Naive thymus-derived CD8-positive, alpha-beta T cell (primary cell): ENCODE measurements around the gene INHBC. TPM values are rescaled to one million over a fixed set of nuclear protein-coding genes. Genes with fewer than 3 reads are reported as not detected.
"Not testable (repeated sequence)": the region's sequence is repeated elsewhere in the genome, so short reads cannot be mapped to it uniquely, and the experiment has no call there.

Experiments
- ATAC-seq, 2 donors: fragments of 150-1000 bp; cut with Tn5 transposase in 1 of 2; sonication (Bioruptor Pico), chemical (Tn5 transposase) in 1 of 2; 1 replicate in 1 of 2; 2 replicates in 1 of 2; pipeline ENCODE4 v1.10.0; 2021; ENCODE audit warnings: mild to moderate bottlenecking in 2 of 2, moderate library complexity in 2 of 2
- POLR2A ChIA-PET: fragments of 350-600 bp; sonication (Branson Sonifier 250); formaldehyde crosslinking; loops from one replicate; lab custom pipeline; 2021; ENCODE audit warnings: antibody characterized with exemption; lab: Charles Lee
- DNase-seq, 10 donors: peaks; one replicate each; pipeline versions ENCODE4 v3.0.0 to v3.0.0-alpha.2; 2020 to 2022
- H3K27ac Mint-ChIP-seq, 10 donors: one replicate each; pipeline ENCODE4 v1.8.0; 2020 to 2022; ENCODE audit warnings: mild to moderate bottlenecking in 10 of 10, mixed read lengths in 10 of 10, moderate library complexity in 4 of 10, inconsistent platforms in 1 of 10
- H3K27me3 Mint-ChIP-seq, 5 donors: one replicate each; pipeline ENCODE4 v1.8.0; 2021 to 2022; ENCODE audit warnings: mixed read lengths in 5 of 5
- H3K36me3 Mint-ChIP-seq, 3 donors: one replicate each; pipeline ENCODE4 v1.8.0; 2020 to 2022; ENCODE audit warnings: mixed read lengths in 3 of 3, mild to moderate bottlenecking in 2 of 3, inconsistent platforms in 1 of 3
- H3K4me1 Mint-ChIP-seq, 4 donors: one replicate each; pipeline ENCODE4 v1.8.0; 2021 to 2022; ENCODE audit warnings: mixed read lengths in 4 of 4
- H3K4me3 Mint-ChIP-seq, 10 donors: one replicate each; pipeline ENCODE4 v1.8.0; 2020 to 2022; ENCODE audit warnings: mild to moderate bottlenecking in 10 of 10, mixed read lengths in 10 of 10, moderate library complexity in 6 of 10, inconsistent platforms in 1 of 10
- H3K9me3 Mint-ChIP-seq, 9 donors: one replicate each; pipeline ENCODE4 v1.8.0; 2020 to 2022; ENCODE audit warnings: mixed read lengths in 9 of 9, mild to moderate bottlenecking in 3 of 9, inconsistent platforms in 1 of 9, moderate library complexity in 1 of 9
- polyA plus RNA-seq, 3 donors: library from polyadenylated mRNA; unstranded; fragments of 300-500 nt; fragmentation: Illumina TruSeq; gene quantifications; one replicate each; pipeline ENCODE4 v1.2.3, GENCODE V29; 2021
- total RNA-seq, 8 experiments: library from RNA in 2 of 8; stranded (reverse) in 2 of 8; gene quantifications; one replicate each; pipeline ENCODE4 v1.2.3 and lab custom pipeline; 2021 to 2026

Gene INHBC
- total and polyA plus RNA-seq, 5 experiments from 2014 or later: 0.18 to 0.19 TPM; not detected in 3

- Mint-ChIP-seq H3K27me3 (no peaks in the 10 kb centered on the region), H3K4me3 (peak overlapping the region in 8 of 10 donors; percentile 13 to 99 (median 60)), H3K27ac (peak overlapping the region; percentile 97 to 100 (median 100)), H3K36me3 (no peaks in the 10 kb centered on the region), H3K4me1 (peaks cover 29 to 61% (median 55%) of the 10 kb centered on the region in 4 donors), H3K9me3 (no peaks in the 10 kb centered on the region)
- POLR2A ChIA-PET: interaction anchor here (0.8 to 10.3 kb wide), 4 partner anchors 8 to 36 kb away, joined by 4 to 135 read pairs (median 74); partner anchors contain the start of genes DDIT3, GLI1 and INHBE
- DNase-seq: no peak
- ATAC-seq: no peak
Observed at GRCh38 chr12:57481671-57482070, 47.1 kb downstream of the INHBC start.

GRCh38 chr12:57483466-57483865, 48.9 kb downstream of the INHBC start:
- Mint-ChIP-seq H3K36me3 (peaks cover 0 to 6% (median 0%) of the 10 kb centered on the region in 3 donors), H3K4me3 (peak overlapping the region in 1 of 10 donors; percentile 16), H3K4me1 (peaks cover 30 to 56% (median 53%) of the 10 kb centered on the region in 4 donors), H3K27ac (peak overlapping the region in 9 of 10 donors; percentile 14 to 86 (median 67)), H3K9me3 (no peaks in the 10 kb centered on the region), H3K27me3 (no peaks in the 10 kb centered on the region)
- ATAC-seq: no peak
- DNase-seq: no peak
- POLR2A ChIA-PET: interaction anchor here (0.8 to 10.3 kb wide), 2 partner anchors 8 to 35 kb away, joined by 4 to 135 read pairs; partner anchors contain the start of gene DDIT3

- DNase-seq: no peak
- POLR2A ChIA-PET: interaction anchor here (0.7 to 6.4 kb wide), 2 partner anchors 10 to 120 kb away, joined by 3 to 65 read pairs; no protein-coding TSS in a partner anchor
- Mint-ChIP-seq H3K4me3 (no peak overlapping the region), H3K4me1 (peaks cover 20 to 47% (median 46%) of the 10 kb centered on the region in 4 donors), H3K9me3 (no peaks in the 10 kb centered on the region), H3K27ac (peak overlapping the region in 7 of 10 donors; percentile 11 to 73 (median 41)), H3K27me3 (no peaks in the 10 kb centered on the region), H3K36me3 (peaks cover 0 to 22% (median 0%) of the 10 kb centered on the region in 3 donors)
- no peak for ATAC-seq
Observed at GRCh38 chr12:57485695-57486094, 51.1 kb downstream of the INHBC start.

- no peaks in the 10 kb centered on the region for H3K27me3 Mint-ChIP-seq
- H3K9me3 Mint-ChIP-seq: no peaks in the 10 kb centered on the region
- ATAC-seq: no peak
- H3K4me1 Mint-ChIP-seq: peaks cover 13 to 40% (median 38%) of the 10 kb centered on the region in 4 donors
- H3K27ac Mint-ChIP-seq: peak overlapping the region; percentile 88 to 98 (median 97)
- peaks cover 6 to 37% (median 13%) of the 10 kb centered on the region in 3 donors for H3K36me3 Mint-ChIP-seq
- peak in 2 of 10 donors; percentile 20 to 63 for DNase-seq
- POLR2A ChIA-PET: interaction anchor here (0.7 to 6.4 kb wide), 6 partner anchors 7 to 39 kb away, joined by 5 to 65 read pairs (median 9); partner anchors contain the start of genes ARHGAP9 and DDIT3
- H3K4me3 Mint-ChIP-seq: peak overlapping the region in 4 of 10 donors; percentile 95 to 99 (median 96)
Observed at GRCh38 chr12:57487055-57487596, 52.5 kb downstream of the INHBC start.

GRCh38 chr12:57487597-57488401, 53.2 kb downstream of the INHBC start, which contains the start of gene MARS1:
MARS1 (plus strand) TSS chr12:57488068; CDS start chr12:57488091, 23 bp downstream.
- ATAC-seq (peak; percentile 97 to 98), DNase-seq (peak; percentile 76 to 95 (median 90))
- H3K27me3 Mint-ChIP-seq: no peaks in the 10 kb centered on the region
- H3K36me3 Mint-ChIP-seq: peaks cover 8 to 43% (median 17%) of the 10 kb centered on the region in 3 donors
- H3K9me3 Mint-ChIP-seq: no peaks in the 10 kb centered on the region
- peaks cover 13 to 43% (median 39%) of the 10 kb centered on the region in 4 donors for H3K4me1 Mint-ChIP-seq
- POLR2A ChIA-PET: interaction anchor here (0.7 to 6.4 kb wide), 9 partner anchors 8 to 38 kb away, joined by 3 to 65 read pairs (median 6); partner anchors contain the start of genes ARHGAP9 and DDIT3
- H3K27ac Mint-ChIP-seq: peak within 1 kb of the TSS; percentile 88 to 98 (median 97)
- H3K4me3 Mint-ChIP-seq: peak within 1 kb of the TSS; percentile 92 to 99 (median 96)

GRCh38 chr12:57488402-57489156, 54.0 kb downstream of the INHBC start:
- no peak for ATAC-seq
- no peak for DNase-seq
- Mint-ChIP-seq H3K4me3 (peak overlapping the region; percentile 92 to 99 (median 96)), H3K27ac (peak overlapping the region; percentile 88 to 98 (median 97)), H3K9me3 (no peaks in the 10 kb centered on the region), H3K27me3 (no peaks in the 10 kb centered on the region), H3K36me3 (peaks cover 11 to 46% (median 19%) of the 10 kb centered on the region in 3 donors), H3K4me1 (peaks cover 13 to 41% (median 34%) of the 10 kb centered on the region in 4 donors)
- POLR2A ChIA-PET: interaction anchor here (0.6 to 6.4 kb wide), 10 partner anchors 9 to 32 kb away, joined by 3 to 65 read pairs (median 4); partner anchors contain the start of genes ARHGAP9 and DDIT3

- peaks cover 13 to 41% (median 33%) of the 10 kb centered on the region in 4 donors for H3K4me1 Mint-ChIP-seq
- ATAC-seq: no peak
- no peak for DNase-seq
- peaks cover 11 to 51% (median 19%) of the 10 kb centered on the region in 3 donors for H3K36me3 Mint-ChIP-seq
- H3K9me3 Mint-ChIP-seq: no peaks in the 10 kb centered on the region
- H3K27me3 Mint-ChIP-seq: no peaks in the 10 kb centered on the region
- peak overlapping the region; percentile 92 to 99 (median 96) for H3K4me3 Mint-ChIP-seq
- peak overlapping the region; percentile 88 to 98 (median 97) for H3K27ac Mint-ChIP-seq
- POLR2A ChIA-PET: interaction anchor here (0.6 to 6.4 kb wide), 6 partner anchors 9 to 31 kb away, joined by 3 to 65 read pairs (median 4); partner anchors contain the start of genes ARHGAP9 and DDIT3
Observed at GRCh38 chr12:57489157-57489641, 54.6 kb downstream of the INHBC start.

GRCh38 chr12:57490126-57490525, 55.5 kb downstream of the INHBC start:
- peaks cover 13 to 41% (median 33%) of the 10 kb centered on the region in 4 donors for H3K4me1 Mint-ChIP-seq
- no peak for ATAC-seq
- peaks cover 11 to 55% (median 19%) of the 10 kb centered on the region in 3 donors for H3K36me3 Mint-ChIP-seq
- peak overlapping the region in 4 of 10 donors; percentile 13 to 98 (median 78) for H3K27ac Mint-ChIP-seq
- DNase-seq: no peak
- peak overlapping the region in 1 of 10 donors; percentile 38 for H3K4me3 Mint-ChIP-seq
- H3K27me3 Mint-ChIP-seq: no peaks in the 10 kb centered on the region
- POLR2A ChIA-PET: interaction anchor here (0.6 to 6.4 kb wide), 4 partner anchors 10 to 218 kb away, joined by 3 to 65 read pairs (median 18); partner anchors contain the start of gene ARHGAP9
- H3K9me3 Mint-ChIP-seq: no peaks in the 10 kb centered on the region

GRCh38 chr12:57491393-57492280, 57.1 kb downstream of the INHBC start:
- peaks cover 13 to 41% (median 33%) of the 10 kb centered on the region in 4 donors for H3K4me1 Mint-ChIP-seq
- H3K36me3 Mint-ChIP-seq: peaks cover 11 to 65% (median 19%) of the 10 kb centered on the region in 3 donors
- ATAC-seq (peak in 1 of 2 donors; percentile 13), DNase-seq (peak in 2 of 10 donors; percentile 23 to 42)
- H3K27me3 Mint-ChIP-seq: no peaks in the 10 kb centered on the region
- no peaks in the 10 kb centered on the region for H3K9me3 Mint-ChIP-seq
- H3K27ac Mint-ChIP-seq: peak overlapping the region in 9 of 10 donors; percentile 32 to 90 (median 71)
- POLR2A ChIA-PET: interaction anchor here (0.6 to 5.3 kb wide), 2 partner anchors 12 to 29 kb away, joined by 3 to 32 read pairs; partner anchors contain the start of genes ARHGAP9 and DDIT3
- H3K4me3 Mint-ChIP-seq: peak overlapping the region in 3 of 10 donors; percentile 2 to 34 (median 20)

- H3K4me3 Mint-ChIP-seq, H3K9me3 Mint-ChIP-seq, H3K27me3 Mint-ChIP-seq, H3K27ac Mint-ChIP-seq, ATAC-seq, DNase-seq, POLR2A ChIA-PET: not testable (repeated sequence)
- peaks cover 3 to 23% (median 19%) of the 10 kb centered on the region in 4 donors for H3K4me1 Mint-ChIP-seq
- peaks cover 11 to 82% (median 25%) of the 10 kb centered on the region in 3 donors for H3K36me3 Mint-ChIP-seq
Observed at GRCh38 chr12:57495051-57495701, 60.6 kb downstream of the INHBC start.
